GM13977 (cell line): ENCODE measurements around the gene CDC42BPB.

Source experiments
- DNase-seq: peaks from one replicate; pipeline ENCODE4 v3.0.0; 2012; ENCODE audit warnings: low spot score
- CTCF ChIP-seq: IDR thresholded peaks from 2 replicates; pipeline ENCODE4 v1.5.1; 2012; ENCODE audit warnings: mild to moderate bottlenecking, control low read depth; ENCODE audit not compliant: insufficient read depth; ENCODE audit errors: extremely low read depth, missing control alignments
- in situ Hi-C: fragments of 300-500 bp; cut with MboI; formaldehyde crosslinking; loops from one replicate; pipeline ENCODE4 v1.12.0; 2022; ENCODE audit warnings: low sequenced_read_pairs, low pct_unique_long_range_greater_than_20kb, mixed read lengths, inconsistent platforms; ENCODE audit not compliant: unreplicated experiment

CDC42BPB gene

GRCh38 chr14:103089386-103090335, 32.3 kb upstream of the CDC42BPB start:
- no peak for DNase-seq
- no peak for TF ChIP-seq CTCF
- in situ Hi-C loops = loop anchor here (25.0 kb wide), 1 partner anchor 198 kb away; no protein-coding TSS in a partner anchor

DNA sequence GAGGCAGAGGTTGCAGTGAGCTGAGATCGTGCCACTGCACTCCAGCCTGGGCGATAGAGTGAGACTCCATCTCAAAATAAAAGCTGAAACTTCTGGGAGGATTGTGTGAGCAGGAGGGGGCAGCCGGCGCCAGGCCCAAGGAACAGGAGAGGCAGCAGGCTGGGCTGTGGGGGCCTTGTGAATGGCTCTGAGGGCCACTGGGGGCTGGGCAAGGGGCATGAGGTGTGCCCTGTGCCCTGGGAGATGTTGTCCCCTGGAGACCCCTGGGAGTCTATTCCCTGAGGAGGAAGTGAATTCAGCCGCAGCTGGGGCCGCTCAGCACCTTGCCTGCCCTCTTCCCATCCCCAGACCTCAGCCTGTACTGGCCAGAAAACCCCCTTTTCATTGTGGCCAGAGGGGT, 31.6 kb upstream of the CDC42BPB start:
- no peak for DNase-seq
- in situ Hi-C loops = loop anchor here (25.0 kb wide), 1 partner anchor 198 kb away; no protein-coding TSS in a partner anchor
- TF ChIP-seq CTCF = no peak

GRCh38 chr14:103087343-103087835, 30.0 kb upstream of the CDC42BPB start:
- in situ Hi-C loops = loop anchor here (25.0 kb wide), 1 partner anchor 200 kb away; no protein-coding TSS in a partner anchor
- no peak for DNase-seq
- TF ChIP-seq CTCF = no peak

DNA sequence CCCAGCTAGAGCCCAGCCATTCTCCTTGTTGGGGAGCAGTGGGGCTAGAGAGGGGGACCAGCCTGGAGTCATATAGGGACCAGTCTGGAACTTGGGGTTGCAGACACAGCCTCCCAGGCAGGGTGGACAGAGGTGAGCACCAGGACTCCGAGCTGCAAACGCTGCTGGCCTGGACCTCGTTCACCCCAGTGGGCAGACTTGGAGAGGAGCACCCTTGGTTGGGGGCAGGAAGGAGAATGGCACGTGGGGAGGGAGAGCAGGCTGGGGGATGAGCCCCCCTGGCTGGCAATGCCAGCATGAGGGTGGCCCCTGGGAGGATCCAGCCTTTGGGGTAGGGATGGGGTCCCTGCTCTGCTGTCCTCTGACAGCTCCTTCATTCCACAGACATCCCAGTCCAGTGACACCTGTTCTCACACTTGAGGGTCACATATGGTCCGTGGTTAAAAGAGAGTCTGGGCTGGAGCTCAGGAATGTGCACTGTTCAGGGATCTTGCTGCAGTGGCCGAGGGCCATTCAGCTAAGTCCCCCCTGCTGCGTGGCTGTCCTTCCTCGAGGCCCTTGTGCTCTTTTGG, 29.5 kb upstream of the CDC42BPB start:
- TF ChIP-seq CTCF = no peak
- no peak for DNase-seq
- in situ Hi-C loops = loop anchor here (25.0 kb wide), 1 partner anchor 200 kb away; no protein-coding TSS in a partner anchor

DNA sequence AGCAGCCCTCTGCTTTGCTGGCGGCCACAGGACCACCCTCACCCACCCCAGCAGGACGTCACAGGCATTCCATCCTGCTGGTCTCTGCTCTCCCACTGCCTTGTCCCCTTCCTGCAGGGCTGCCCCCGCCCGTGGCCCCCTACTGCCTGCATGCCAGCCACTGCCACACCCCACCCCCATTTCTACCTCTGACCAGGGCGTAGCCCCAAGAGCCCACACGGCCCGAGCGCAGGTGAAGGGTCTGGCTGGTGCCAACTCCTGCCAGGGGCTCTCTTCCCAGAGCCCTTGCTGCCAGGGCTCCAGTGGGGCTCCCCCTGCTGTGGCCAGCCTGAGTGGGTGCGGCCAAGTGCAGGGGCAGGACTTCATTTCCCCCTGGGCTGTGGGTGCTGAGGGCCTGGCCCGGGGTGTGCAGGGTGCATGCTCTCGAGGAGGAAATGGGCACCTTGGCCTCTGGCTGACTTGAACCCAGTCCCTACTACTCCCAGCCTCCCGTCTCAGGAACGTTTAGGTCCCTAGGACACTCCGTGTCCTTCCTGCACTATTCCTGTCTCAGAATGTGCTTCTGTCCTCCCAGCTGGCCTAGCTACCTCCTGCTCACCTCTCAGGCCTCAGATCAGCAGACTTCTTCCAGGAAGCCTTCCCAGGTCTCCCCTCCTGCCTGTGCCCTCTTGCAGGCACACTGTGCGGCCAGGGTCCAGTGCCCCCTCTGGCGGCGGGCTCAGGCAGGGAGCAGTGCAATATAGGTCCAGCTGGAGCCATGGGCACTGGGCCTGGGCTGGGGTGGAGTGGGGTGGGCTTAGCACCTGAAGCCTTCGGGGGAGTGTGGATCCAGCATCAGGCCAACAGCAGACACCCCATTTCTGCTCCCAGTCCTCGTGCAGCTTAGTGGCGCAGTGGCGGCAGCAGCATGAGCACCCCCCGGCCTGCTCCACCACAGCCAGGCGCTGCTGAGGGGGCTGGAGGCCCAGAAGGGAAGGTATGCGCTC, 28.1 kb upstream of the CDC42BPB start:
- TF ChIP-seq CTCF = peak; percentile 9
- DNase-seq = no peak
- in situ Hi-C loops = loop anchor here (25.0 kb wide), 1 partner anchor 202 kb away; no protein-coding TSS in a partner anchor
